ENCODE measurements around the gene NUTF2.
"Not testable (repeated sequence)": the region's sequence is repeated elsewhere in the genome, so short reads cannot be mapped to it uniquely, and the experiment has no call there.

NUTF2 gene

DNA sequence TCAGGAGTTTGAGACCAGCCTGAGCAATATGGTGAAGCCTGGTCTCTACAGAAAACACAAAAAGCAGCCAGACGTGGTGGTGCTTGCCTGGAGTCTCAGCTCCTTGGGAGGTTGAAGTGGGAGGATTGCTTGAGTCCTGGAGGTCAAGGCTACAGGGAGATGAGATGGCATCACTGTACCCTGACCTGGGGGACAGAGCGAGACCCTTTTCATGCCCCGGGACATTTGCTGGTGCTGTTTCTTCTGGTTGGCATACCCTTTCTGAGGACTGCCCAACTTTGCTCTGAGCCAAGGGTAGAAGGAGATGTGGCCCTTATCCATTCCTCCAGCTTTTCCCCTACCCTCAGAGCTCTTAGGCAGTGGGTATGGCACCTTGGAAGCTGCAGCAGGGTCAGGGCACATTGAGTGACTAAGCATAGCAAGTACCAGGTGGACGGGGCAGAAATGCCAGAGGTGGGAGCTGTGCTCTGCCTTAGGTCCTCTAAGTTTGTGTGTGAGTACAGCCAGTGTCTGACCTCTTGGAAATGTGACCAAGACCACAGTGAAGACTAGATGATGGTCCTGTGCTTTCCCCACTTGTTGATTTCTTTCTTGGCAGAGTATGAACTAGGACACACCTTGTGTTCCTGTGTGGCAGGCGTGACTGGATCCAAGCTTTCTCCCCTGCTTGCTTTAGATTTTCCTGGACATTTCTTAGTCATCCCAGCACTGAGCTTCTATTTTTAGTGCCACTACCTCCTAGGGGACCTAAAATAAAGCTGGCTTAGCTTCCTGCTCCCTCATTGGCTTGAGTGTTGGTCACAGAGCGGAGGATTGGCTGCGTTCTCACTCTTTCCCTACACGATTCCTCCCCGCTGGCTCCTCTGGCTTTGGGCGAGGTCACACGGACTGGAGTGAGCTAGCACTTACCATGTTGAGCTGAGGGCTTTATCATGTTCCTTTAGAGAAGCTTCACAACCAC is 16.2 kb downstream of the NUTF2 start:
- Mint-ChIP-seq H3K27me3 (no peaks in the 10 kb centered on the region), H3K27ac (no peak overlapping the region), H3K9me3 (no peaks in the 10 kb centered on the region), H3K36me3 (ENCODE audit: low read depth) (peaks cover 63% of the 10 kb centered on the region), H3K4me1 (ENCODE audit: low read depth) (peaks cover 39% of the 10 kb centered on the region), H3K4me3 (no peak overlapping the region)
- intact Hi-C loops (cut with micrococcal nuclease), result no loop called here

DNA sequence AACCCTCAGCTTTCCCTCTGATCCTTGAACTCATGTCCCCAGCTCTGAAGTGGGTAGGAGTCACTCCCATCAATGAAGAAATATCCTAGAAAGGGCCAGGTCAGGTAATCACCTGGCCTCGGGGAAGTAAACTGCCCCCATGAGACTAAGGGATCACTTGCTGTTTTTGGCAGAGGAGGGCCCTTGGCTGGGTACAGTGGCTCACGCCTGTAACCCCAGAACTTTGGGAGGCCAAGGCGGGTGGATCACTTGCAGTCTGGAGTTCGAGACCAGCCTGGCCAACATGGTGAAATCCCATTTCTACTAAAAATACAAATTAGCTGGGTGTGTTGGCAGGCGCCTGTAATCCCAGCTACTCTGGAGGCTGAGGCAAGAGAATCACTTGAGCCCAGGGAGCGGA is 17.3 kb downstream of the NUTF2 start:
- H3K4me1 Mint-ChIP-seq (ENCODE audit: low read depth), result peaks cover 28% of the 10 kb centered on the region
- H3K4me3 Mint-ChIP-seq; H3K27me3 Mint-ChIP-seq; H3K9me3 Mint-ChIP-seq; intact Hi-C loops (cut with micrococcal nuclease); H3K27ac Mint-ChIP-seq: not testable (repeated sequence)
- H3K36me3 Mint-ChIP-seq (ENCODE audit: low read depth), result peaks cover 74% of the 10 kb centered on the region

DNA sequence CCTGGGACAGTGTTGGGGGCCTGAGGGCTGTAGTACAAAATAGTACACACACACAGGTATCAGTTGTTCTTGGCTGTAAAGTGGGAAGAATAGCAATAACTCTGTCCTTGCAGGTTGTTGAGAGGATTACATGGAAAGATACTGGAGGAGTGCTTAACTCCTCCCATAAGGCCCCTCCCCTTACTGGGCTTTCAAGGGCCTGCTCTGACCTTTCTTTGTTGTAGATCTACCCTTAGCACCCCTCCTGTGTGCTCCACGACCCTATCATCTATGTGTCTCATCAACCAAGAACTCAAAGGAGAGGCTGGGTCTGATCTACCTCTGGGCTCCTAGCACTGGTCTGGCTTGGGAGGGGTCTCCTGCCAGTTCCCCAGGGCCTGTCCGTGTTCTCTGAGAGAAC is 17.9 kb downstream of the NUTF2 start:
- no peak overlapping the region for H3K27ac Mint-ChIP-seq
- H3K4me1 Mint-ChIP-seq (ENCODE audit: low read depth), result peaks cover 28% of the 10 kb centered on the region
- intact Hi-C loops (cut with micrococcal nuclease), result no loop called here

DNA sequence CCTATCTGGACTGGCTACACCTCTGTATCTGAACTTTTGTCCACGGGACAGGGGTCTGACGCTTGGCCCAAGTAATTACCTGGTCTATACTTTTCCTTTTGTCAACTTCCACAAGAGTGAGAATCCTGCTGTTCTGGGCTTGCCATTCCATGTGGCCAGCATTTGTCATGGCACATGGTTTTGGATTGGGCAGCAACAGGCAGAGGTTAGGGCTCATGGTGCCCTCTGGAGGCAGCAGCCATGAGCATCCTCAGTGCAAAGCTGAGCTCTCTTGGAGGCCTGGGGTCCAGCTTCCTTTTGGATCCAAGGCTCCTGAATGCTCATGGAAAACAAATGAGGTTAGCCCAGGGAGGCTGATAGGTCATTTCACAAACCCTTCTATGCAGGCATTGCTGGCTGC is 18.6 kb downstream of the NUTF2 start:
- Mint-ChIP-seq H3K9me3 (no peaks in the 10 kb centered on the region), H3K27me3 (no peaks in the 10 kb centered on the region), H3K4me3 (no peak overlapping the region), H3K36me3 (ENCODE audit: low read depth) (peaks cover 83% of the 10 kb centered on the region), H3K27ac (no peak overlapping the region), H3K4me1 (ENCODE audit: low read depth) (peaks cover 24% of the 10 kb centered on the region)
- intact Hi-C loops (cut with micrococcal nuclease), result loop anchor here (1.0 kb wide), 2 partner anchors 49 to 192 kb away; no protein-coding TSS in a partner anchor

More for the DNA sequence above, 17.9 kb downstream of the NUTF2 start:
- Mint-ChIP-seq H3K36me3 (ENCODE audit: low read depth) (peaks cover 80% of the 10 kb centered on the region), H3K27me3 (no peaks in the 10 kb centered on the region), H3K4me3 (no peak overlapping the region), H3K9me3 (no peaks in the 10 kb centered on the region)

DNA sequence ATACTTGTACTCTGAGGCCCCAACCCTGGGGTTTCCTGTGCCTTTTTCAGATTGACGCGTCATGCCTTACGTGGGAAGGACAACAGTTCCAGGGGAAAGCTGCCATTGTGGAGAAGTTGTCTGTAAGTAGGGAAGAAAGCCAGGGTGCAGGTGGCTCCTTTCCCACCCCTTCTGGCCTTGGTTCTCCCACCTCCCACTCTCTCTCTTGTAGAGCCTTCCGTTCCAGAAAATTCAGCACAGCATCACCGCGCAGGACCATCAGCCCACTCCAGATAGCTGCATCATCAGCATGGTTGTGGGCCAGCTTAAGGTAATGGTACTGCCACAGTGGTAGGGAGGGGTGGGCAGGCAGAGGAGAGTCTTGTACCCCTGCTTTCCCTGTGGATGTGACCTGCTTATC is 21.6 kb downstream of the NUTF2 start:
- Mint-ChIP-seq H3K4me3 (no peak overlapping the region), H3K36me3 (ENCODE audit: low read depth) (peaks cover 80% of the 10 kb centered on the region), H3K27ac (no peak overlapping the region), H3K27me3 (no peaks in the 10 kb centered on the region), H3K9me3 (no peaks in the 10 kb centered on the region), H3K4me1 (ENCODE audit: low read depth) (peaks cover 30% of the 10 kb centered on the region)
- intact Hi-C loops (cut with micrococcal nuclease), result no loop called here

DNA sequence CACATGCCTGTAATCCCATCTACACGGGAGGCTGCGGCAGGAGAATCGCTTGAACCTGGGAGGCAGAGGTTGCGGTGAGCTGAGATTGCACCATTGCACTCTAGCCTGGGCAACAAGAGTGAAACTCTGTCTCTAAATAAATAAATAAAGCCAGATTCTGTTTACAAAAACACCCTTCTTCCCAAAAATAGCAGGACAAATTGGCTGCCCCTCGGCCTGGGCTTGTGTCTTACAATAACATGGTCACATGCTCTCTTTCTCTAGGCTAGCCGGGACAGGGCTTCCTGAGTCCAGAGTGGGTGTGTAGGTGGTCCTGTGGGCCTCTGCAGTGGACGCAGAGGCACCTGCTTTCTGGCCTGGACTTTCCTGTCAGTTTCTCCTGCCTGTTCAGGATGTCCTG is 22.9 kb downstream of the NUTF2 start:
- Mint-ChIP-seq H3K27me3 (no peaks in the 10 kb centered on the region), H3K4me1 (ENCODE audit: low read depth) (peaks cover 41% of the 10 kb centered on the region), H3K36me3 (ENCODE audit: low read depth) (peaks cover 82% of the 10 kb centered on the region), H3K9me3 (no peaks in the 10 kb centered on the region), H3K27ac (no peak overlapping the region), H3K4me3 (no peak overlapping the region)
- intact Hi-C loops (cut with micrococcal nuclease), result loop anchor here (10.0 kb wide), 1 partner anchor 65 kb away; the partner anchor contains the start of genes CTRL and PSMB10

DNA sequence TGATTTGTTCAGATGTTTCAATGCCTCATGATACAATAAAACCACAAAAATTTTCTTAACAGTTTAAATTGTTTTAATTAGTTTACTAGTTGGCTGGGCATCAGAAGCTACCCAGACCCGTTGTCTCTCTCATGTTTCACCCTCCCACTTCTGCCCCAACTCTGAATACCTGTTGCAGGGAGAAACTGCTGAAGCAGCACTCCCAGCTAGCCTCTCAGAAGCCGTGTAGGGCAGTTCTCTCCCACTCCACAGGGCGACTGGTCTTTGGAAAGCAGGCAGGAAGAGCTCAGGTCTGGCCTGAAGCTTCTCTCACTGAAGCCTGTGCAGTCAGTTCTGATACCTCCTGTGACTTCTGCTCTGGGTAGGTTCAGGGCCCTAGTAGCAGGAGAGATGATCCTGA is 24.5 kb downstream of the NUTF2 start:
- no peaks in the 10 kb centered on the region for H3K9me3 Mint-ChIP-seq
- intact Hi-C loops (cut with micrococcal nuclease), result loop anchor here (10.0 kb wide), 1 partner anchor 64 kb away; the partner anchor contains the start of genes CTRL and PSMB10
- H3K4me1 Mint-ChIP-seq (ENCODE audit: low read depth), result peaks cover 52% of the 10 kb centered on the region
- H3K36me3 Mint-ChIP-seq (ENCODE audit: low read depth), result peaks cover 79% of the 10 kb centered on the region
- H3K4me3 Mint-ChIP-seq, result no peak overlapping the region
- H3K27me3 Mint-ChIP-seq, result no peaks in the 10 kb centered on the region
- peak overlapping the region; percentile 86 for H3K27ac Mint-ChIP-seq

DNA sequence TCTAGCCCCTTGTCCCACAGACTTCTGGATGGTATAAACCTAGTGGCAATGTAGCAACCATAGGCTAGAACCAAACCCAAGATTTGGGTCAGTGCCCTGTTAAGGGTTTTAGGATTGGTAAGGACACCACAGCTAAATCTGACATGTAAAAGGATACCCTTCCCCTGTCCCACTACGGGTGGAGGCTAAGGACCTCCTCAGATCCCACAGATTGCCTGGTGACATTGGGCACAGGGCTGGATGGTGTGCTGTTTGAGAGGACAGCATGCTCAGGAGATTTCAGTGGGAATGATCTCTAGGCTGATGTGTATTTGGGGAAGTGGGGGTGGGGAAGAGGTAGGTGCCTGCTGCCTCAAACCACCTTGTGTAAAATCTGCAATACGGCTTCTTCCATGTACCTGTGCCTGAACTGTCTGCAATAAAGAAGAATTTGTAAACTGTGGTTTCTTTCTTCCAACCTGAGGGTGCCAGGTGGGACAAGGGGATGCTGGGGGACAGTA is 25.4 kb downstream of the NUTF2 start:
- peak overlapping the region; percentile 86 for H3K27ac Mint-ChIP-seq
- peak overlapping the region; percentile 90 for H3K4me3 Mint-ChIP-seq
- H3K4me1 Mint-ChIP-seq (ENCODE audit: low read depth), result peaks cover 57% of the 10 kb centered on the region
- no peaks in the 10 kb centered on the region for H3K27me3 Mint-ChIP-seq
- peaks cover 79% of the 10 kb centered on the region for H3K36me3 Mint-ChIP-seq (ENCODE audit: low read depth)
- no peaks in the 10 kb centered on the region for H3K9me3 Mint-ChIP-seq
- intact Hi-C loops (cut with micrococcal nuclease), result loop anchor here (2.0 to 10.0 kb wide), 2 partner anchors 25 to 63 kb away; partner anchors contain the start of genes CENPT, CTRL, NUTF2 and PSMB10

DNA sequence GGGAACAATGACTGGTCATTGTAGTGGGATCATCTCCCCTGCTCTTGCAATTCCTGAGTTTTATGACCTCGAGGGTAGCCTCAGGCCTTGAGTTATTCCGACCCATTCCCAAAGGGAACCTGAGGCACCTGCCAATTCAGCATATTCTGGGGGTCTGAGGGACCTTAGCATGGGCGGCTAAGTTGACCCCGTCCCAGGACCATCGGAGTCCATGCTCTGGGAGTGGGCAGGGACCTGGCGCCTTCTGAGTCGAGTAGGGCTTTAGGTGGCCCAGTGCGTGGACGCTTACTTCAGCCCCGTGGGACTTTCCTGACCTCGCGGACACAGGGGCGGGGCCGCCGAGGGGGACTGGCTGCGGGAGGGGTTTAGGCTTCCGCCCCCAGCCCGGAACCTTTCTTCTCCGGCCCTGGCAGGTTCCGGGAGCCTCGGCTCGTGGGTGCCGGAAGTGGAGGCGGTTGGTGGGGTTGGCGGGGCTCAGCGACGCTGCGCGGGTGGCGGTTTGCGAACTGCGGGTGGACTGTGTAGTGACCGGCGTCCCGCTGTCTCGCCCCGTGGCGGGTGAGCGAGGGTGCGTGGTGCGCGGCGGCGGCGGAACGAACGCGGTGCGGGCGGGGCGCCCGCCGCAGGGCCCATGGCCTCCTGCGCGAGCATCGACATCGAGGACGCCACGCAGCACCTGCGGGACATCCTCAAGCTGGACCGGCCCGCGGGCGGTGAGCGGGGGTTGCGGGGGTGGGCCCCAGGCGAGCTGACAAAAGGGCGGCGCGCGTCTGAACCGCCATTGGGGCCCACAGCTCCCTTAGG is 26.1 kb downstream of the NUTF2 start, which contains the start of gene EDC4:
TSS of gene EDC4 (plus strand) at position 422 of the 804 bp plus-strand sequence. CDS start at position 632, 210 bp downstream.
- H3K4me3 Mint-ChIP-seq, result peak within 1 kb of the TSS; percentile 90
- intact Hi-C loops (cut with micrococcal nuclease), result loop anchor here (2.0 to 10.0 kb wide), 2 partner anchors 26 to 62 kb away; partner anchors contain the start of genes CENPT, CTRL, NUTF2 and PSMB10
- peaks cover 79% of the 10 kb centered on the region for H3K36me3 Mint-ChIP-seq (ENCODE audit: low read depth)
- H3K27me3 Mint-ChIP-seq, result no peaks in the 10 kb centered on the region
- H3K9me3 Mint-ChIP-seq, result no peaks in the 10 kb centered on the region
- H3K4me1 Mint-ChIP-seq (ENCODE audit: low read depth), result peaks cover 64% of the 10 kb centered on the region
- peak within 1 kb of the TSS; percentile 86 for H3K27ac Mint-ChIP-seq

DNA sequence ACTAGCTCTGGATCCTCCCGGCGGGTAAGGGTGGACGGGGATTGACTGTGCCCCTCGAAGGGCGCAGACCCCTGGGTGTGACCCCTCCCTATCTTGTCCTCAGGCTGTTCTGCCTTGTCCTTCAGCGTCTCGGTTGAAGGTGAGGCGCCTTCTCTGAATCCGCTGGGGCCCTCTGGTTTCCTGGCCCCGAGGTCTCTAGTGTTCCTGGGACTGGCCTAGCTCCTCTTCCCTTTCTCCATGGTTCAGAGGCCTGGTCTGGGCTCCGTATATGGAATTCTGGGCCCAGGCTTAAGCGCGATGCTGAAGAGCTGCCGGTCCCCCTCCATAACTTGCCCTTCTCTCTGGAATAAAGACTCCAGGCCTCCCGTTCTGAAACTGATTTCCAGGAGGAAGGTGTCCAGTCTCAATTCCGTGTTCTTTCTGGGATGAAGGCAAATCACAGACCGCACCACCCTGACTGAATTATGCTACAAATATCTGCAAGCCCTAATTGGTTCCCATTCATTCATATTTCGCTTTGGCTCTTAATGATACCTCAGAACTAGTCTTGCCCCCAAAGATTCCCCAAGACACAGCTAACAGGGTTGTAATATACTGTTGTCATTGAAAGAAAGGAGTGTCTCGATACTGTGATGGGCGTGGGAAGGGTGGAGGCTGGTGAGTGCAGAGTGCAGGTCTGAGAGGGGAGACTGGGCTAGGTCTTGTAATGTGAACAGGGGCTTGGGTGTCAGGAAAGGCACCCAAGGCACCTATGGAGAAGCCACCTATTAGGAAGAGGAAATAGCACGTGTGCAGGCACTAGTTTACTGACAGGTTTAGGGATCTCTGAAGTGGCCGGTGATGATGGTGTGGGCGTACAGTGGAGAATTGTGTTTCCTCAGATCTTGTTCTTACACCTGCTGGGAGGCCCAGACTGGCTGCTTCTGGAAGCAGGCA is 27.0 kb downstream of the NUTF2 start:
- Mint-ChIP-seq H3K27me3 (no peaks in the 10 kb centered on the region), H3K9me3 (no peaks in the 10 kb centered on the region), H3K4me1 (ENCODE audit: low read depth) (peaks cover 66% of the 10 kb centered on the region), H3K4me3 (peak overlapping the region; percentile 90), H3K36me3 (ENCODE audit: low read depth) (peaks cover 79% of the 10 kb centered on the region), H3K27ac (peak overlapping the region; percentile 86)
- intact Hi-C loops (cut with micrococcal nuclease), result loop anchor here (2.0 to 10.0 kb wide), 2 partner anchors 27 to 61 kb away; partner anchors contain the start of genes CENPT, CTRL, NUTF2 and PSMB10

DNA sequence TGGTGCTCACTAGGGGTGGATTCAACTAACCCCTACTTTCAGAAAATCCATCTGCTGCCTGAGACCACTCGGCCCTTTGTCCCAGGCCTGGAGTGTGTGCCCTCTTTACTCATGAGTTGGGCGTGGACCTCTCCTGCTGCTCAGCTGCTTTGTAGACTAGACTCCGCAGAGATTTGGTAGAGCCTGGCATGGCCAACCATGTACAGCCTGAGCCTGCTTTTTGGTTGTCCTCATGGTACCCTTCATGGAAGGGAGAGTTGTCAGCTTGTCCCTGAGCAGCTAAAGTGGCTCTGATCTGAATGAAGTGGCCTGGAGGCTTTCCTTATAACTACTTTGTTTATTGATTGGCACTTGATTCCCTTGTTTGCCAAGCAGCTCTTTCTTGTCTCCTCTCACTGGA is 27.6 kb downstream of the NUTF2 start:
- peaks cover 79% of the 10 kb centered on the region for H3K36me3 Mint-ChIP-seq (ENCODE audit: low read depth)
- H3K9me3 Mint-ChIP-seq, result no peaks in the 10 kb centered on the region
- no peaks in the 10 kb centered on the region for H3K27me3 Mint-ChIP-seq
- intact Hi-C loops (cut with micrococcal nuclease), result loop anchor here (10.0 kb wide), 1 partner anchor 60 kb away; the partner anchor contains the start of genes CTRL and PSMB10
- peak overlapping the region; percentile 86 for H3K27ac Mint-ChIP-seq
- H3K4me1 Mint-ChIP-seq (ENCODE audit: low read depth), result peaks cover 66% of the 10 kb centered on the region
- H3K4me3 Mint-ChIP-seq, result peak overlapping the region; percentile 90

DNA sequence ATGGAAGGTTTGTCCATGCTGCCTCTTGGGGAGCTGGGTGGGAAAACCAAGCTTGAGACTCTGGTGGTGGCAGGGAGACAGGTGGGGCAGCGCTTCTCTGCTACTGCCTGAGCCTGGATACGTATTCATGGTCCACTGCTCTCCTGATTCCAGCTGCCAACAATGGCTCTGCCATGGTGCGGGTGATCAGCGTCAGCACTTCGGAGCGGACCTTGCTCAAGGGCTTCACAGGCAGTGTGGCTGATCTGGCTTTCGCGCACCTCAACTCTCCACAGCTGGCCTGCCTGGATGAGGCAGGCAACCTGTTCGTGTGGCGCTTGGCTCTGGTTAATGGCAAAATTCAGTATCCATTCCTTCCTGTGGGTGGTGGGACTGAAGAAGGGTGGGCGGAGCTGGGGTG is 30.3 kb downstream of the NUTF2 start:
- no peaks in the 10 kb centered on the region for H3K27me3 Mint-ChIP-seq
- no peak overlapping the region for H3K4me3 Mint-ChIP-seq
- no peaks in the 10 kb centered on the region for H3K9me3 Mint-ChIP-seq
- peaks cover 49% of the 10 kb centered on the region for H3K4me1 Mint-ChIP-seq (ENCODE audit: low read depth)
- no peak overlapping the region for H3K27ac Mint-ChIP-seq
- intact Hi-C loops (cut with micrococcal nuclease), result loop anchor here (10.0 kb wide), 1 partner anchor 58 kb away; the partner anchor contains the start of genes CTRL and PSMB10
- H3K36me3 Mint-ChIP-seq (ENCODE audit: low read depth), result peaks cover 82% of the 10 kb centered on the region
